AG08396 (cell line): Measurements from ENCODE around the gene TYMP.

ENCODE experiments used
- DNase-seq: peaks from one replicate; pipeline ENCODE4 v3.0.0; 2012; ENCODE audit warnings: low spot score, mixed read lengths

The TYMP gene

GRCh38 chr22:50483977-50484853 is 45.6 kb downstream of the TYMP start:
- no peak for DNase-seq

- no peak for DNase-seq
Measured at GRCh38 chr22:50483556-50483955, 46.3 kb downstream of the TYMP start.

- no peak for DNase-seq
Measured at GRCh38 chr22:50483106-50483505, 46.7 kb downstream of the TYMP start.

- DNase-seq = no peak
Measured at GRCh38 chr22:50482107-50483074, 47.4 kb downstream of the TYMP start.

- peak; percentile 62 for DNase-seq
Measured at GRCh38 chr22:50481440-50482106, 48.2 kb downstream of the TYMP start, which contains the start of gene ADM2. ADM2 (plus strand) TSS chr22:50481543; CDS start chr22:50481848, 305 bp downstream.

GRCh38 chr22:50481045-50481439 is 48.8 kb downstream of the TYMP start:
- DNase-seq = no peak

GRCh38 chr22:50479721-50480120 is 50.1 kb downstream of the TYMP start:
- no peak for DNase-seq

- DNase-seq = no peak
Measured at GRCh38 chr22:50477923-50478322, 51.9 kb downstream of the TYMP start.

- DNase-seq = no peak
Measured at GRCh38 chr22:50476868-50477267, 52.9 kb downstream of the TYMP start.
